Measurements from ENCODE around the gene RABL2A.
"Not testable (repeated sequence)": the region's sequence is repeated elsewhere in the genome, so short reads cannot be mapped to it uniquely, and the experiment has no call there.

Gene RABL2A

DNA sequence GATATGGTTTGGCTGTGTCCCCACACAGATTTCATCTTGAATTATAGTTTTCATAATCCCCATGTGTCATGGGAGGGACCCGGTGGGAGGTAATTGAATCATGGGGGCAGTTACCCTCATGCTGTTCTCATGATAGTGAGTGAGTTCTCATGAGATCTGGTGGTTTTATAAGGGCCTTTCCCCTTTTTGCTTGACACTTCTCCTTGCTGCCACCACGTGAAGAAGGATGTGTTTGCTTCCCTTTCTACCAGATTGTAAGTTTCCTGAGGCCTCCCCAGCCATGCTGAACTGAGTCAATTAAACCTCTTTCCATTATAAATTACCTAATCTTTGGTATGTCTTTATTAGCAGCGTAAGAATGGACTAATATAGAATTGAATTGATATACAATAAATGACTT, 63.8 kb downstream of the RABL2A start:
- not testable (repeated sequence) for DNase-seq

All from activated T-cell treated with anti-CD3 and anti-CD28 coated beads, Interleukin-2, amount 50 U/mL, for 1 hour (primary cell).